NCI-H446 treated with DMSO at 0.1 percent for 48 hours (cell line): ENCODE measurements around the gene MICAL3.
"Not testable (repeated sequence)": the region's sequence is repeated elsewhere in the genome, so short reads cannot be mapped to it uniquely, and the experiment has no call there.

Experiments
- DNase-seq: peaks from one replicate; lab custom pipeline; 2025; lab: John Stamatoyannopoulos, UW

The MICAL3 gene

DNA sequence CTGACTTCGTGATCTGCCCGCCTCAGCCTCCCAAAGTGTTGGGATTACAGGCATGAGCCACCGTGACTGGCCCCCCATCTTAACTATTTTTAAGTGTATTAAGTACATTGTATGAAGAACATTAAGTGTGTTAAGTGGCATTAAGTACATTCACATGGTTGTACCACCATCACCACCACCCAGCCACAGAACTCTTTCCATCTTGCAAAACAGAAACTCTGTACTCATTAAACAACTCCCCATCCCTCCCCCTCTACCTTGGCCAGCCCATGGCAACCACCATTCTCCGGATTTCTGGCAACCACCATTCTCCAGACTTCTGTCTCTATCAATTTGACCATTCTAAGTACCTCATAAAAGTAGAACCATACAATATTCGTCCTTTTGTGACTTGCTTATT is 35.6 kb upstream of the MICAL3 start:
- DNase-seq = no peak

DNA sequence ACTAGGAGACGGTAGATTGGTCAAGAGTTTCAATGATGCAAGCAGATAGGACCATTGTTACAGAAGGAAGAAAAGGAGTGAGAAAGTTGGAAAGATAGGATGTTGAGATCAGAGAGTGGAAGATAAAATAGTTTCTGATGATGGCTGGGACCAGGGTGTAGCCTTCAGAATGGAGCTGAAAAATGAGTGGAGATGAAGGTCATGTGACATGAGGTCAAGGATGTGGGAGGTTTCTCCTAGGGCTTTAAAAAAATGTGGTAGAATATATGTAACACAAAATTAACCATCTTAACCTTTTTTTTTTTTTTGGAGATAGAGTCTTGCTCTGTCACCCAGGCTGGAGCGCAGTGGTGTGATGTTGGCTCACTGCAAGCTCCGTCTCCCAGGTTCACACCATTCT is 35.1 kb upstream of the MICAL3 start:
- DNase-seq = no peak

- no peak for DNase-seq
These were observed 34.7 kb upstream of the MICAL3 start for GRCh38 chr22:18059094-18059417.

DNA sequence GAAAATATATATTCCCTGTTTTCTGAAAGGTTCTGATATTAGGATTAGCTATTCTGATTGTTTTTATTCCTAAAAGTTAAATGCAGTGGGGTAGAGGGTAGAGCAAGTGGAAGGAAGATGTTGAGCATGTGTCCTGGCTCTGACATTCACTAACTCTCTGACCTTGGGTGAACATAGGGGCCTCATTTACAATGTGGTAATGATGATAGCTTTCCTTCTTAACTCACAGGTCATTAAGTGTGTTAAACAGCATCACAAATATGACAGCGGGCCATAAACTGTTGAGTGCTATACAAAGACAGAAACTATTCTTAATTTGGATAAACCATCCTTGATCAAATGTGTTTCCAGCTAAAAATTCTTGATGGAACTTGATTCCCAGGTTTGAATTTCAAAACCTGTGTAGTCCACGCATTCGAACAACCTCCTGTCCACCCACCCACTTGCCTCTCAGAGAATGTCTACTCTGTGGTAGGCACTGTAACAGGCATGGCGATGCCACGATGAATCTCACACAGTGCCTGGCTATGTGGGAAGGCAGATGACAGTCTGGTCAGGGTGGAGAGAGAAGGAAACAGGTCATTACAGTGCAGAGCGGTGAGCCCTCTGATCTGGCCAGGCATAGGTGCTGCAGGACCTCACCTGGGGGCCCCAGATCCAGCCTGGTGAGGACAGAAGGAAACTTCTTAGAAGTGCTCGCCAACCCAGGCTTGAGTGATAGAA is 34.2 kb upstream of the MICAL3 start:
- DNase-seq = no peak

DNA sequence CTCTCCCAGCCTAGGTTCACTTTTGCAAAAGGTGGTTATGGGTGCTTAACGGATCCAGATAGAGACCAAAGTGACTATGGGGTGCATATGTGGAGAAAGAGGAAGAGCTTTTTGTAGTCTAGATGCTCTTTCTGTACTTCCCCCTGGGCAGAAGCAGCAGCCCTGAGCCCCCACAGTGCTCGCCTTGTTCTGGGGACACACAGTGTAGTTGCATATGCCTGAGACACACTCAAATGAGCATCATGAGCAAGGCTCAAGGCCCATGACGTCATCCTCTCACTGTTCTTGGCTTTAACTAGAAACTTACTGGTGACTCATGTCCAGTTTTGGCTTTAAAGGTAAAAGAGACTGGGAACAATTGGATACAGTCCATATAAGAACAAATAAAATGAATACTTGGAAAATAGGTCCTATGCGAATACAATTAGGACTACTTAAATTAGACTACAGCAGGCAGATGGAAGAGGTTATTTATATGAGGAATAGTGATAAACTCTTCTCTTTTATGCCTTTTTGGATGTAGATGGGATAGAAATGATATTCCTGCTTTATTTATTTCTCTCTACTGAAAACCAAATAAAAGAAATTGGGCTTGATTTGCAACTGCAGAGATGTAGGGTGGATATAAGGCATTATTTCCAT is 33.3 kb upstream of the MICAL3 start:
- peak; percentile 94 for DNase-seq

DNA sequence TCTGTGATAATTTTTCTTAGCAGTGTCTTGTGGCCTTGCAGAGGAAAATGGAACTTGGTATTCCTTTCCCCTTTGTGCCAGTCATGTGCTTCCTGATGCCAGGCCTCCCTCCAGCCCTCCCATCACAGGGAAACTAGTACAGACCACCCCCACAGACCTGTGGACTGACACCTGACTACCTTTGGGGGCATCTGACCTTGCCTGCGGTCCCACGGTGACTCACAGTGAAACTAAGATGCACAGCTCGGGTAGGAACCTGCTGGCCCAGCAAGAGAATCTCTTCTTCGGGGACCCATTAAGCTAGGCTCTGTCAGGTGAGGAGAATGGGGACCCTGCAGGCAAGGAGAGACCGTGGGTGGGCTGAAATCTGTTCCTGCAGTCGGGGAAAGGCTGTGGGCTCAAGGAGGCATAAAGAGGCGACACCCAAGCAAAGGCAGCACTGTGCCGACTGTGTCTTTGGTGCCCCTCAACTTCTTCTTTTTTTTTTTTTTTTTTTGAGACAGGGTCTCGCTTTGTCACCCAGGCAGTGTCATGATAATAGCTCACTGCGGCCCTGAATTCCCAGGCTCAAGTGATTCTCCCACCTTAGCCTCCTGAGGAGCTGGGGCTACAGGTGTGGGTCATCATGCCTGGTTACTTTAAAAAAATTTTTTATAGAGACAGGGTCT is 32.6 kb upstream of the MICAL3 start:
- no peak for DNase-seq

DNA sequence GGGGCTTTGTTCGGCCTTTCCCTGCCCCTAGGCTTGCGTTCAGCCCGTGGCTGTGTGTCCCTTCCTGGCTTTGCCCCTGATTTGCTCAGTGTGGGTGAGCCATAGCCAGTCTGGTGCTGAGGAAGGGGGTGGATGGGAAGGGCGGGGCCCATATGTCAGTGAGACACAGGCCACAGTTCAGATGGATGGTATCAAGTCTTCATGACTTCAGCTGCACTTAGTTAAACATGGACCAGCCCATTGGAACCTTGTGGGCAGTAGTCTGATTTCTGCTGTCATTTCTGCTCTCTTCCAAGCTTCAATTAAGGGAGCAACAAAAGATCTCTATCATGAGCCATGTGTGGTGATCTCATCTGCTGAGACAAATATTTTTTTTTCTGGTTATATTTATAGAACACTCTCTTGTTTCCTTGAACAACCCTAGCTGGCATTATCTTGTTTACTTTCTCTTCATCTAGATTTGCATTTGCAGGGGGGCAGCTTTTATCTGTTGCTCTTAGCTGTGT is 31.9 kb upstream of the MICAL3 start:
- peak; percentile 56 for DNase-seq

DNA sequence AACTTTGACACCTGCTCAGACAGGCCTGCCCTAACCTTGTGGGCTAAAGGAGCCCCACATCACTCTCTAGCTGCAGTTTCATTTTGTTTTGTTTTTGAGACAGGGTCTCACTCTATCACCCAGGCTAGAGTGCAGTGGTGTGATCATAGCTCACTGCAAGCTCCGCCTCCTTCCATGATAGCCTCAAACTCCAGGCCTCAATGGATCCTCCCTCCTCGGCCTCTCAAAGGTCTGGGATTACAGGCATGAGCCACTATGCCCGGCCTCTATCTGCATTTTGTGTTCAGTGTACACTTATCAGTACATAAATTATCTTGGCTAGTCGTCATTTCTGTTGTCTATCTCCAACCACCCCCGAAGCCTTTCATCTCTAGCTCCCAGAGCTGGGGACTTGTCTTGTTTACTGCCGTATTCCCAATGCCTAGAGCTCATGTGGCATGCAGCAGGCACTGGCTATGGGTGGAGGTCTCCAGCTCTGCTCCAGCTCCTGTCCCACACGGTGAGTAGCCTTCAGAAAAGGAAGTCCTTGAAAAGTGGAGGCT is 31.3 kb upstream of the MICAL3 start:
- no peak for DNase-seq

DNA sequence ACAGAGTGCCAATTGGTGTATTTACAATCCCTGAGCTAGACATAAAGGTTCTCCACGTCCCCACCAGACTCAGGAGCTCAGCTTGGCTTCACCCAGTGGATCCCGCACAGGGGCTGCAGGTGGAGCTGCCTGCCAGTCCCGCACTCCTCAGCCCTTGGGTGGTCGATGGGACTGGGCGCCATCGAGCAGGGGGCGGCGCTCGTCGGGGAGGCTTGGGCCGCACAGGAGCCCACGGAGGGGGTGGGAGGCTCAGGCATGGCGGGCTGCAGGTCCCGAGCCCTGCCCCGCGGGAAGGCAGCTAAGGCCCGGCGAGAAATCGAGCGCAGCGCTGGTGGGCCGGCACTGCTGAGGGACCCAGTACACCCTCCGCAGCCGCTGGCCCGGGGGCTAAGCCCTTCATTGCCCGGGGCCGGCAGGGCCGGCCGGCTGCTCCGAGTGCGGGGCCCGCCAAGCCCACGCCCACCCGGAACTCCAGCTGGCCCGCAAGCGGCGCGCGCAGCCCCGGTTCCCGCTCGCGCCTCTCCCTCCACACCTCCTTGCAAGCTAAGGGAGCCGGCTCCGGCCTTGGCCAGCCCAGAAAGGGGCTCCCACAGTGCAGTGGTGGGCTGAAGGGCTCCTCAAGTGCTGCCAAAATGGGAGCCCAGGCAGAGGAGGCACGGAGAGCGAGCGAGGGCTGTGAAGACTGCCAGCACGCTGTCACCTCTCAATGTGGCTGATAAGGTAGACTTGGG is 29.0 kb upstream of the MICAL3 start:
- DNase-seq = not testable (repeated sequence)

- DNase-seq = not testable (repeated sequence)
These were observed 26.8 kb upstream of the MICAL3 start for GRCh38 chr22:18051113-18051512.

- no peak for DNase-seq
These were observed 25.7 kb upstream of the MICAL3 start for GRCh38 chr22:18050065-18050464.

DNA sequence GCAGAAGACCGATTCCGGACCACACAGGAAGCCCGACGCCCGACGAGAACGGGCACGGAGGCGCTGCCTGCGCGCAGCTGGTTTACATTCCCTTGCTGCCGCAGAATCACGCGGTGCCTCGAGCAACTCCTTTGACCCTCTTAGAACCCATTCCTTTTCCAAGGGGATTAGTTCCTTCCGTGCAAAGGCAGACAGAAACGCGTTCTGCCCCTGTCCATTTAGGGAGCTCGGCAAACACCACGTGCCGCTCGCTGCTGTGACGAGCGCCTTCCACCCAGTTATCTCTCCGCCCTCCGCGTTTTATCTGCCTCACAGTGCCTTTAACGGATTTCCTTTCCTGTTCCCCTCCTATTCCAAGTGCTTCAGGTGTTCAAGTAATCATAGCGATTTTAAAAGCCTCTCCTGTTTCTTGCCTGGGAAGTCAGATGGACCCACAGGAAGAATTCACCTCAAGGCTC is 24.1 kb upstream of the MICAL3 start:
- no peak for DNase-seq

DNA sequence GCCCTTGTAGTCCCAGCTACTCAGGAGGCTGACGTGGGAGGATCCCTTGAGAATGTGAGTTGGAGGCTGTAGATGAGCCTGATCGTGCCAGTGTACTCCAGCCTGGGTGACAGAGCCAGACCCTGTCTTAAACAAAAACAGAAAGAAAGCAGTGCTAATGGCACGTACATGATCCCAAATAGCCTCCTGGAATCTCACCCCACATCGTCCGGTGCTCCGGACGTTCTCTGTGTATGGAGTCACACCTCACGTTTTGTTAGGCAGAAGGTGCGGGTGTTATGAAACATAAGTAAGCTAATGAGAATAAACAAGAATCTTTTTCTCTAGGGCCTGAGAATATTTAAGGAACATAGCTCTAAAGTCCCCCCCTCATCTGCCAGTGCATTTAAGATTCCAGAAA is 23.7 kb upstream of the MICAL3 start:
- DNase-seq = no peak

- DNase-seq = no peak
These were observed 21.4 kb upstream of the MICAL3 start for GRCh38 chr22:18045794-18046193.

DNA sequence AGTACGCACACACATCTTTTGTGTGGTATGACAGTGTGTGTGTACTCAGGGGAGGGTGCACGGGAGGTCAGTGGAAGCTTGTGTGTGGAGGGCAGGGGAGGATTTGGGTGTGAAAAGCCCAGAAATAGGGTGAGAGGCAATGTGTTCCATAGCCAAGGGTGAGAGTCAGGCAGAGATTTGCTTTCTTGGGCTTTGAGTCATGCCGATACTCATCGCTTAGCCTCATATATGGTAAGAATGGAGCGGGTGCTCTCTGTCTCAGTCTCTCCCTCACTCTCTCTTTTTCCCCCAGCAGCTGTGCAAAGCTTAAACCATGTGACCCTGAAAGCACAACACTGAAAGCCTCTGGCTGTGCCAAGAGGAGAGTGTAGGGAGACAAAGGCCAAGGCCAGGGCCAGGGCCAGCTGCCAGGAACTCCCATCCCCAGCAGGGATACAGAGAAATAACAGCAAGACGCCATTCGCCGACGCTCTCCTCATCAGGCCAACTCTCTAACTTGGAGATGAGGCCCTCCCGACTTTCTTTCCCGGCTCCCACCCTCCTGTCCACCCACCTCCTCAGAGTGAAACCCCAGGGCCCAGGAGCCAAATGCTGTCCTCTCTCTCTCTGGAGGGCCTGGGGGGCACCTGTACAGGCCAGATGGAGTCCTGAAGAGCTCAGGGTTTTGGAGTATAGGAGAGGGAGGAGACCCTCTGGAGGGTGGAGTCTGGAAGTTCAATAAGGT is 20.3 kb upstream of the MICAL3 start:
- DNase-seq = peak; percentile 14

- DNase-seq = no peak
These were observed 18.3 kb upstream of the MICAL3 start for GRCh38 chr22:18042685-18043084.

GRCh38 chr22:18040898-18041297 is 16.5 kb upstream of the MICAL3 start:
- not testable (repeated sequence) for DNase-seq

- DNase-seq = no peak
These were observed 11.4 kb upstream of the MICAL3 start for GRCh38 chr22:18035751-18036150.

- DNase-seq = no peak
These were observed 9.7 kb upstream of the MICAL3 start for GRCh38 chr22:18034076-18034475.

- no peak for DNase-seq
These were observed 9.0 kb upstream of the MICAL3 start for GRCh38 chr22:18033204-18033998.
